OCI-LY3 (cell line): ENCODE data around the gene FOCAD.
A peak's percentile ranks its signal among the peaks of the same experiment; 100 is the strongest.

Source experiments
- H2AFZ ChIP-seq: fragments of 200-600, 300-600 bp; shearing (Covaris generic); 2 replicates; pipeline ENCODE4 v1.6.0; 2014; ENCODE audit warnings: antibody characterized with exemption, low read depth, low read length
- H3K27ac ChIP-seq: fragments of 200-600, 300-600 bp; sonication (generic); 2 replicates; pipeline ENCODE4 v1.5.1; 2014; ENCODE audit warnings: mild to moderate bottlenecking, low read length, moderate library complexity, mixed read lengths
- H3K27me3 ChIP-seq: fragments of 200-600, 300-600 bp; sonication (generic); 2 replicates; pipeline ENCODE4 v1.6.1; 2014; ENCODE audit warnings: low read depth, low read length, mixed read lengths
- H3K36me3 ChIP-seq: fragments of 200-600, 300-600 bp; sonication (generic); replicated peaks from 2 replicates; pipeline ENCODE3; 2014; ENCODE audit warnings: low read depth, low read length, mixed read lengths
- H3K4me1 ChIP-seq: fragments of 300-600, 200-600 bp; sonication (generic); 2 replicates; pipeline ENCODE4 v1.6.1; 2014; ENCODE audit warnings: low read length, mixed read lengths
- H3K4me2 ChIP-seq: fragments of 200-600, 300-600 bp; sonication (generic); 2 replicates; pipeline ENCODE4 v1.6.1; 2014; ENCODE audit warnings: low read length, mixed read lengths
- H3K4me3 ChIP-seq: fragments of 300-600, 200-600 bp; sonication (generic); 2 replicates; pipeline ENCODE4 v1.5.1; 2014; ENCODE audit warnings: antibody characterized with exemption, mild to moderate bottlenecking, low read length, moderate library complexity
- H3K79me2 ChIP-seq: fragments of 300-600, 200-600 bp; shearing (Covaris generic); 2 replicates; pipeline ENCODE4 v1.6.1; 2014; ENCODE audit warnings: mild to moderate bottlenecking, low read length, mixed read lengths
- H3K9ac ChIP-seq: fragments of 300-600, 200-600 bp; shearing (Covaris generic); 2 replicates; pipeline ENCODE4 v1.6.0; 2014; ENCODE audit warnings: mild to moderate bottlenecking, low read length, moderate library complexity
- H3K9me3 ChIP-seq: fragments of 200-600, 300-600 bp; shearing (Covaris generic); 2 replicates; pipeline ENCODE4 v1.6.1; 2014; ENCODE audit warnings: low read length, mixed read lengths; ENCODE audit not compliant: insufficient read depth
- H4K20me1 ChIP-seq: fragments of 200-600, 300-600 bp; sonication (generic); 2 replicates; pipeline ENCODE4 v1.6.1; 2016; ENCODE audit warnings: low read length, mixed read lengths; ENCODE audit not compliant: insufficient read depth
- CTCF ChIP-seq: fragments of 200-600, 300-600 bp; sonication (generic); IDR thresholded peaks from 2 replicates; pipeline ENCODE4 v1.5.1; 2014; ENCODE audit warnings: antibody characterized with exemption, low read length, low read depth
- EZH2phosphoT487 ChIP-seq: fragments of 200-600 bp; shearing (Covaris generic); IDR thresholded peaks from 2 replicates; pipeline ENCODE4 v1.6.1; 2018; ENCODE audit warnings: antibody characterized with exemption, mixed run types, low read depth

FOCAD gene

GRCh38 chr9:20941174-20941690, 257.2 kb downstream of the FOCAD start:
- H4K20me1 ChIP-seq = no peaks in the 10 kb centered on the region
- TF ChIP-seq CTCF = peak; percentile 94
- no peak for TF ChIP-seq EZH2phosphoT487
- no peaks in the 10 kb centered on the region for H3K36me3 ChIP-seq
- H3K9me3 ChIP-seq = no peaks in the 10 kb centered on the region
- no peak overlapping the region for H3K27ac ChIP-seq
- H3K27me3 ChIP-seq = no peaks in the 10 kb centered on the region
- H3K4me3 ChIP-seq = no peak overlapping the region
- H2AFZ ChIP-seq = no peak overlapping the region
- H3K9ac ChIP-seq = no peak overlapping the region
- H3K4me2 ChIP-seq = peak overlapping the region; percentile 26; the same call in 1 of the 2 replicates
- H3K4me1 ChIP-seq = no peaks in the 10 kb centered on the region
- no peaks in the 10 kb centered on the region for H3K79me2 ChIP-seq

- no peak overlapping the region for H3K27ac ChIP-seq
- TF ChIP-seq CTCF = no peak
- no peak for TF ChIP-seq EZH2phosphoT487
- no peaks in the 10 kb centered on the region for H3K27me3 ChIP-seq
- no peaks in the 10 kb centered on the region for H4K20me1 ChIP-seq
- H3K79me2 ChIP-seq = no peaks in the 10 kb centered on the region
- no peak overlapping the region for H3K4me3 ChIP-seq
- H3K4me2 ChIP-seq = no peak overlapping the region
- no peak overlapping the region for H2AFZ ChIP-seq
- no peaks in the 10 kb centered on the region for H3K4me1 ChIP-seq
- no peak overlapping the region for H3K9ac ChIP-seq
- H3K36me3 ChIP-seq = no peaks in the 10 kb centered on the region
- no peaks in the 10 kb centered on the region for H3K9me3 ChIP-seq
These were observed 260.4 kb downstream of the FOCAD start for GRCh38 chr9:20944507-20944906.

GRCh38 chr9:20945269-20945668, 261.2 kb downstream of the FOCAD start:
- Histone ChIP-seq H3K36me3 (no peaks in the 10 kb centered on the region), H3K79me2 (no peaks in the 10 kb centered on the region), H3K4me1 (no peaks in the 10 kb centered on the region), H4K20me1 (no peaks in the 10 kb centered on the region), H3K27me3 (no peaks in the 10 kb centered on the region), H3K4me3 (no peak overlapping the region), H2AFZ (no peak overlapping the region), H3K9ac (no peak overlapping the region), H3K4me2 (no peak overlapping the region), H3K27ac (no peak overlapping the region), H3K9me3 (no peaks in the 10 kb centered on the region)
- TF ChIP-seq EZH2phosphoT487 (no peak), CTCF (no peak)

- Histone ChIP-seq H3K4me1 (no peaks in the 10 kb centered on the region), H3K27me3 (no peaks in the 10 kb centered on the region), H3K4me3 (no peak overlapping the region), H3K27ac (no peak overlapping the region), H3K4me2 (no peak overlapping the region), H3K9me3 (no peaks in the 10 kb centered on the region), H3K36me3 (no peaks in the 10 kb centered on the region), H2AFZ (no peak overlapping the region), H4K20me1 (no peaks in the 10 kb centered on the region), H3K79me2 (no peaks in the 10 kb centered on the region), H3K9ac (no peak overlapping the region)
- TF ChIP-seq CTCF (no peak), EZH2phosphoT487 (no peak)
These were observed 261.8 kb downstream of the FOCAD start for GRCh38 chr9:20945856-20946255.
